Glutamatergic neuron (in vitro differentiated cells): Measurements from ENCODE around the gene PLEKHA3. TPM values are rescaled to one million over a fixed set of nuclear protein-coding genes. Genes with fewer than 3 reads are reported as not detected.
"Not testable (repeated sequence)": the region's sequence is repeated elsewhere in the genome, so short reads cannot be mapped to it uniquely, and the experiment has no call there.

Source experiments
- DNase-seq: peaks from one replicate; pipeline ENCODE4 v3.0.0; 2022
- H3K27ac Mint-ChIP-seq: one replicate; pipeline ENCODE4 v1.8.0; 2020; ENCODE audit warnings: mild to moderate bottlenecking, mixed read lengths, inconsistent platforms; ENCODE audit not compliant: unreplicated experiment
- H3K27me3 Mint-ChIP-seq: one replicate; pipeline ENCODE4 v1.8.0; 2020; ENCODE audit warnings: mild to moderate bottlenecking, moderate library complexity, mixed read lengths, inconsistent platforms; ENCODE audit not compliant: unreplicated experiment
- H3K36me3 Mint-ChIP-seq: one replicate; pipeline ENCODE4 v1.8.0; 2020; ENCODE audit warnings: mild to moderate bottlenecking, mixed read lengths, inconsistent platforms; ENCODE audit not compliant: unreplicated experiment
- H3K4me1 Mint-ChIP-seq: one replicate; pipeline ENCODE4 v1.8.0; 2020; ENCODE audit warnings: mild to moderate bottlenecking, low read depth, mixed read lengths, inconsistent platforms; ENCODE audit not compliant: unreplicated experiment
- H3K4me3 Mint-ChIP-seq: one replicate; pipeline ENCODE4 v1.8.0; 2020; ENCODE audit warnings: mild to moderate bottlenecking, mixed read lengths, inconsistent platforms; ENCODE audit not compliant: unreplicated experiment
- H3K9me3 Mint-ChIP-seq: one replicate; pipeline ENCODE4 v1.8.0; 2020; ENCODE audit warnings: mild to moderate bottlenecking, moderate library complexity, mixed read lengths, inconsistent platforms; ENCODE audit not compliant: unreplicated experiment
- CTCF ChIP-seq: fragments of 200-600 bp; sonication (generic); IDR thresholded peaks from one replicate; pipeline ENCODE4 v1.5.0; 2021; ENCODE audit not compliant: partially characterized antibody, unreplicated experiment
- total RNA-seq: library from RNA; stranded (reverse); fragmentation: NEBNext Ultra II Directional; extraction: Animal tissue kit (Norgen Biotek cat#: 25700); gene quantifications from one replicate; pipeline ENCODE4 v1.2.1, GENCODE V29; 2021; ENCODE audit not compliant: unreplicated experiment

Gene PLEKHA3
- total RNA-seq, 1 donor from 2014 or later = 26.3 TPM

- no peaks in the 10 kb centered on the region for H3K36me3 Mint-ChIP-seq
- no peak for DNase-seq
- peaks cover 3% of the 10 kb centered on the region for H3K27me3 Mint-ChIP-seq
- TF ChIP-seq CTCF = no peak
- no peak overlapping the region for H3K27ac Mint-ChIP-seq
- H3K4me1 Mint-ChIP-seq = peaks cover 18% of the 10 kb centered on the region
- peaks cover 5% of the 10 kb centered on the region for H3K9me3 Mint-ChIP-seq
- no peak overlapping the region for H3K4me3 Mint-ChIP-seq
These were observed 27.4 kb upstream of the PLEKHA3 start for GRCh38 chr2:178452870-178453269.

GRCh38 chr2:178455947-178456346 lies 24.3 kb upstream of the PLEKHA3 start:
- Mint-ChIP-seq H3K9me3 (peaks cover 5% of the 10 kb centered on the region), H3K4me3 (no peak overlapping the region), H3K27ac (no peak overlapping the region), H3K27me3 (peaks cover 3% of the 10 kb centered on the region), H3K4me1 (peaks cover 7% of the 10 kb centered on the region), H3K36me3 (no peaks in the 10 kb centered on the region)
- DNase-seq = no peak
- no peak for TF ChIP-seq CTCF

GRCh38 chr2:178457390-178457886 lies 22.8 kb upstream of the PLEKHA3 start:
- Mint-ChIP-seq H3K9me3 (no peaks in the 10 kb centered on the region), H3K27ac (no peak overlapping the region), H3K4me1 (peaks cover 1% of the 10 kb centered on the region), H3K4me3 (no peak overlapping the region), H3K36me3 (no peaks in the 10 kb centered on the region), H3K27me3 (no peaks in the 10 kb centered on the region)
- TF ChIP-seq CTCF = no peak
- no peak for DNase-seq

- H3K36me3 Mint-ChIP-seq = peaks cover 6% of the 10 kb centered on the region
- no peak for TF ChIP-seq CTCF
- no peak overlapping the region for H3K27ac Mint-ChIP-seq
- no peaks in the 10 kb centered on the region for H3K27me3 Mint-ChIP-seq
- DNase-seq = no peak
- H3K9me3 Mint-ChIP-seq = no peaks in the 10 kb centered on the region
- peaks cover 2% of the 10 kb centered on the region for H3K4me1 Mint-ChIP-seq
- H3K4me3 Mint-ChIP-seq = no peak overlapping the region
These were observed 10.9 kb upstream of the PLEKHA3 start for GRCh38 chr2:178469219-178469849.

- H3K27me3 Mint-ChIP-seq, H3K27ac Mint-ChIP-seq, H3K4me3 Mint-ChIP-seq, H3K9me3 Mint-ChIP-seq, H3K36me3 Mint-ChIP-seq, DNase-seq, H3K4me1 Mint-ChIP-seq: not testable (repeated sequence)
These were observed 8.9 kb upstream of the PLEKHA3 start for GRCh38 chr2:178471313-178471712.
